NT2/D1 (cell line): ENCODE results near the gene YIPF4.

Experiments used
- SUZ12 ChIP-seq: IDR thresholded peaks from 2 replicates; pipeline ENCODE4 v1.6.1; 2011; ENCODE audit not compliant: insufficient read length, insufficient read depth; ENCODE audit errors: extremely low read depth
- YY1 ChIP-seq: IDR thresholded peaks from 2 replicates; pipeline ENCODE4 v1.6.1; 2011; ENCODE audit not compliant: insufficient read length, insufficient read depth
- ZNF274 ChIP-seq: IDR thresholded peaks from 2 replicates; pipeline ENCODE4 v1.6.1; 2011; ENCODE audit warnings: mild to moderate bottlenecking, low read depth, low read length

- TF ChIP-seq YY1 = no peak
- no peak for TF ChIP-seq SUZ12
- TF ChIP-seq ZNF274 = no peak
Measured at GRCh38 chr2:32272279-32272678, 5.4 kb upstream of the YIPF4 start.
